Pancreas (tissue), 10 donors: ENCODE measurements around the gene AKAP11. TPM values are rescaled to one million over a fixed set of nuclear protein-coding genes. Genes with fewer than 3 reads are reported as not detected.
A peak's percentile ranks its signal among the peaks of the same experiment; 100 is the strongest.

Experiments used
- ATAC-seq, 4 donors: fragments of 200-7000 bp; cut with Tn5 transposase; one replicate each; pipeline versions ENCODE4 v1.8.0 to v1.9.1; 2020; ENCODE audit warnings: mild to moderate bottlenecking in 4 of 4, moderate library complexity in 4 of 4
- DNase-seq, 6 donors: peaks; one replicate each; pipeline ENCODE4 v3.0.0-alpha.2; 2020
- FAIRE-seq: peaks from 2 replicates; lab custom pipeline; 2012; peaks lifted over from hg19 to GRCh38; lab: Jason Lieb, UNC
- H3K27ac ChIP-seq, 4 donors: fragments of 200-600 bp; sonication (generic); 1 replicate in 3 of 4; 2 replicates in 1 of 4; pipeline versions ENCODE4 v1.5.0 to v1.8.0; 2020
- H3K27me3 ChIP-seq, 4 donors: fragments of 200-600 bp; one replicate each; pipeline ENCODE4 v1.8.0; 2021
- H3K36me3 ChIP-seq, 3 donors: fragments of 200-600 bp; sonication (generic) in 1 of 3; one replicate each; pipeline versions ENCODE4 v1.5.0 to v1.8.0; 2020 to 2021
- H3K4me1 ChIP-seq, 3 donors: fragments of 200-600 bp; one replicate each; pipeline ENCODE4 v1.8.0; 2021
- H3K4me3 ChIP-seq, 4 donors: fragments of 200-600 bp; sonication (generic) in 2 of 4; one replicate each; pipeline versions ENCODE4 v1.5.0 to v1.8.0; 2020 to 2021
- H3K9me3 ChIP-seq, 4 donors: fragments of 200-600 bp; one replicate each; pipeline ENCODE4 v1.8.0; 2021
- CTCF ChIP-seq, 4 donors: fragments of 200-600 bp; sonication (generic) in 3 of 4; IDR thresholded peaks; one replicate each; pipeline versions ENCODE4 v1.5.0 to v1.8.0; 2021; ENCODE audit warnings: antibody characterized with exemption in 4 of 4
- WGBS, 2 donors: extraction: QIAGEN DNeasy Blood & Tissue Kit; methylation state at CpG; one replicate each; pipeline ENCODE4 v1.1.7; 2013; 5-methylcytosine and 5-hydroxymethylcytosine counted together
- intact Hi-C, 3 donors: fragments of 100-400 bp; cut with DNase I; formaldehyde crosslinking; loops; one replicate each; pipeline versions ENCODE4 v1.11.1 to v1.14.2; 2022
- polyA plus RNA-seq, 2 donors: library from polyadenylated mRNA; stranded (reverse); fragments of 200-250 nt; gene quantifications; one replicate each; pipeline ENCODE4 v1.2.3, GENCODE V29; 2013
- total RNA-seq, 6 donors: library from RNA; stranded (reverse); fragmentation: NEBNext Ultra II Directional in 4 of 6; extraction: Animal tissue kit (Norgen Biotek cat#: 25700) in 4 of 6; gene quantifications; one replicate each; pipeline versions ENCODE4 v1.2.1 to v1.2.4, GENCODE V29; 2021 to 2023
- donor health status: healthy with polysubstance abuse.
- donor health status: DM: no; HTN: no; CAD: no; lungs with moderate emphysema.
- donor health status: DM: no; HTN: no; CAD: no.
- donor health status: control.
- donor health status: control.
- donor health status: Bipolar disorder and iron deficiency.
- donor health status: DM: yes; HTN: yes; CAD: no.
- donor health status: DM: no; HTN: no; CAD: no.
- donor health status: DM: no; HTN: no; CAD: no.
- donor health status: DM: yes; HTN: yes; CAD: no.

AKAP11 gene
- total and polyA plus RNA-seq, 8 donors = 3.0 to 15.5 (median 8.3) TPM

- Histone ChIP-seq H3K36me3 (no peaks in the 10 kb centered on the region), H3K9me3 (no peaks in the 10 kb centered on the region), H3K4me1 (peaks cover 0 to 7% (median 0%) of the 10 kb centered on the region in 3 donors), H3K4me3 (peak overlapping the region; percentile 56 to 91 (median 78)), H3K27ac (peak overlapping the region; percentile 51 to 83 (median 70)), H3K27me3 (no peaks in the 10 kb centered on the region)
- DNase-seq = peak; percentile 91 to 95 (median 92)
- 5 to 6% methylated on average over 39 to 56 of the region's 57 CpGs for WGBS, 2 donors
- peak; percentile 91 to 95 (median 92) for ATAC-seq
- intact Hi-C loops = no loop called here
- TF ChIP-seq CTCF (IDR thresholded peaks at IDR 0.05) = no peak
- FAIRE-seq = no peak
Observed at GRCh38 chr13:42271337-42272114, 426 bp upstream of the AKAP11 start.

- no peaks in the 10 kb centered on the region for H3K9me3 ChIP-seq
Observed at GRCh38 chr13:42272804-42273175, 838 bp downstream of the AKAP11 start.

GRCh38 chr13:42274386-42275097, 2.6 kb downstream of the AKAP11 start:
- intact Hi-C loops = no loop called here
- Histone ChIP-seq H3K9me3 (no peaks in the 10 kb centered on the region), H3K27ac (no peak overlapping the region), H3K4me1 (peaks cover 0 to 7% (median 5%) of the 10 kb centered on the region in 3 donors), H3K27me3 (no peaks in the 10 kb centered on the region), H3K36me3 (no peaks in the 10 kb centered on the region), H3K4me3 (no peak overlapping the region)
- TF ChIP-seq CTCF (IDR thresholded peaks at IDR 0.05) = no peak
- ATAC-seq (no peak), DNase-seq (no peak), FAIRE-seq (no peak)
- WGBS, 2 donors = 88 to 89% methylated on average over 10 of the region's 10 CpGs

More at GRCh38 chr13:42272804-42273175, 838 bp downstream of the AKAP11 start:
- FAIRE-seq (no peak), ATAC-seq (no peak), DNase-seq (no peak)
- peaks cover 0 to 7% (median 0%) of the 10 kb centered on the region in 3 donors for H3K4me1 ChIP-seq
- H3K36me3 ChIP-seq = no peaks in the 10 kb centered on the region
- TF ChIP-seq CTCF (IDR thresholded peaks at IDR 0.05) = no peak
- intact Hi-C loops = no loop called here
- H3K27me3 ChIP-seq = no peaks in the 10 kb centered on the region
- 5 to 15% methylated on average over 4 of the region's 4 CpGs for WGBS, 2 donors
- H3K27ac ChIP-seq = peak overlapping the region in 3 of 4 donors; percentile 51 to 83 (median 82)
- H3K4me3 ChIP-seq = peak overlapping the region; percentile 56 to 91 (median 78)

- DNase-seq (no peak), FAIRE-seq (no peak), ATAC-seq (no peak)
- WGBS, 2 donors = 77 to 84% methylated on average over 2 of the region's 2 CpGs
- H3K27ac ChIP-seq = no peak overlapping the region
- intact Hi-C loops = no loop called here
- TF ChIP-seq CTCF (IDR thresholded peaks at IDR 0.05) = no peak
- H3K27me3 ChIP-seq = no peaks in the 10 kb centered on the region
- H3K4me3 ChIP-seq = no peak overlapping the region
- H3K4me1 ChIP-seq = peaks cover 2 to 7% (median 5%) of the 10 kb centered on the region in 3 donors
- H3K9me3 ChIP-seq = no peaks in the 10 kb centered on the region
- no peaks in the 10 kb centered on the region for H3K36me3 ChIP-seq
Observed at GRCh38 chr13:42275098-42275471, 3.1 kb downstream of the AKAP11 start.
